CD4-positive, alpha-beta T cell treated with Interleukin-21 for 1 hour (primary cell): ENCODE measurements around the gene GFI1B.

Source experiments
- DNase-seq: peaks from one replicate; pipeline ENCODE4 v3.0.0-alpha.2; 2020

GFI1B gene

DNA sequence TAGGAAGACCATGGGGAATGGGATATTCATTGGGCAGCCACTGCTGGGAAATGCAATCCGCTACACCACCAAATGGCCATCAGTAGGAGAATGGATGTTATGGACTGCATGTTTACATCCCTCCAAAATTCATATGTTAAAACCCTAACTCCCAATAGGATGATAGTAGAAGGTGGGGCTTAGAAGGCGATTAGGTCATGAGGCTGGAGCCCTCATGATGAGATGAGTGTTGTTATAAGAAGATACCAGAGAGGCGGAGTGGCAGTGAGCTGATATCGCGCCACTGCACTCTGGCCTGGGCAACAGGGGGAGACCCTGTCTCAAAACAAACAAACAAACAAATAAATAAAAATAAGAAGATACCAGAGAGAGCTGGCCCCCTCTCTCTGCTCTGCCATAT lies 36.2 kb downstream of the GFI1B start:
- no peak for DNase-seq

DNA sequence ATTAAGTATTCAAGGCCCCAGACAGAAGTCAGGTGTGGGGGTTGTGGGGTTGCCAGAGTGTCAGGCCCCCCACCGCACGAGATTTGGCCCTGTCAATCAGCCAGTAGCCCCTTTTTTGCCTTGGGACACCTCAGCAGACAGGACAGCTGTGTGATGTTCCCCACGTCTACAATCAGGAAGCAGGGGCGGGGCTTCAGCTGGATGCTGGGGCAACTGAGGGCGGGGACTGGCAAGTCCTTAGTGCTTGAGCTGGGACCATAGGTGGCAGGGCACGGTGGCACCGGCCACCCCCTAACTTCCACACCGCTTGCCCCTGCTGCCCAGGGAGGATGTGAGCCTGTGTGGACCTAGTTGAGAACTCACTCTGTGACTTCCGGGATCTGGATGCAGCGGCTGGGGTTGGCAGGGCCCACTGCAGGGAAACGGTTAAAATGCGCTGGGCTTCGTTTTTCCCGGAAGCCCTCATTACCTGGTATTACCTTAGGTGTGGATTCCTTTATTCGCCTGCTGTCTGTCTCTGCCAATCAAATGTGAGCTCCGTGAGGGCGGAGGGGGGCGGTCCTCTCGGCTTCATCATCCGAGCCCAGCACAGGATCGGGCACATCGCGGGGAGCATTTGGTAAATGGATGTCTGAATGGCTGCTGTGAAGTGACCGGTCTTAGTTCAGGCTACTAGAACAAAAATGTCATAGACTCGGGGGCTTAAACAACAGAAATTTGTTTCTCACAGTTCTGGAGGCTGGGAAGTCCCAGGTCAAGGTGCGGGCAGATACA lies 44.8 kb downstream of the GFI1B start:
- peak; percentile 34 for DNase-seq

DNA sequence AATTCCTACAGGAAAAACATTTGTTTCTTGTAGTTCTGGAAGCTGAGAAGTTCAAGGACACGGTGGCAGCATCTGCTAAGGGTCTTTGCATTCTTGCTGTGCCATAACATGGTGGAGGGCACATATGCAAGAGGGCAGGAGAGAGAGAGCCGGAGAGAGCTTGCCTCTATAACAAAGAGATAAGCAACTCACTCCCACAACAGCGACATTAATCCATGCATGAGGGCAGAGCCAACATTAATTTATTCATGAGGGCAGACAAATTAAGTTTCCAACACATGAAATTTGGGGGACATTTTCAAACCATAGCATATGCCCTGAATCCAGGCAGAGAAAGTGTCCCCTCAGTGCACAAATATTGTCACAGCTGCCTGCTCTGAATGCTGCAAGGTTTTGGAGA lies 47.9 kb downstream of the GFI1B start:
- no peak for DNase-seq

DNA sequence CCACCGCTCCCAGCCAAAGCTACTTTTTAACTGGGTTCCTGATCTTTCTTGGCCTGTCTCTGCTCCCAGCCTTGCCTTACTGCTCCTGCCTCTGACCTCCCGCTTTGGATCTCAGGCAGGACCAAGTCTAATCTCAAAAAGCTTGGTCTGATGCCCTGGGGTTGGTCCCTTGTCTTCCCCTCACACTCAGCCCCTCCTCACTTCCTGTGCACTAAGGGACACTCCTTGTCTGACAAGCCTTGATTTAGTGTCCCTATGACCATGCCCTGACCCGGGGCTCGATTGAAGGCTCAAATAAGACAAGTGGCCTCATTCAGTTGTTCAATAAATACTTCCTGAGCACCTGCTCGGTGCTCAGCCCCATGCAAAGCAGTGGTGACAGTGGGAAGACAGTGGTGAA lies 48.6 kb downstream of the GFI1B start:
- no peak for DNase-seq

DNA sequence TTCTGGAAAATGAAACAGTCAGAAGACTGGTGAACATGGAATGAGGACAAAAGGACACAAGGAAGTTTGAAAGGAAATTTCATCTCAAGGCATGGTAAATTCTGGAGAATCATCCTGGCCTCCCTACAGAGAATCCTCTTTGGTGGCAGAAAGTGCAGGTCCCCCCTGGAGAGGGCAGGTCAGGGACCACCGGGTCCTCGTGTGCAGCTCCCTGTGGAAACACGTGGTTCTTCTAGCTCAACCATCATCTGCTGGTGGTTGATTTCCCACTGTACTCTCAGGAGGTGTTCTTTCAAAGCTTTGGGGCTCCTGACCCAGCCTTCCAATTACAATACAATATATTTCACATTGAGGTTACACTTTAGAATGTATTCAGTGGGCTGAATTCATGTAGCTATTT lies 49.7 kb downstream of the GFI1B start:
- DNase-seq = no peak

DNA sequence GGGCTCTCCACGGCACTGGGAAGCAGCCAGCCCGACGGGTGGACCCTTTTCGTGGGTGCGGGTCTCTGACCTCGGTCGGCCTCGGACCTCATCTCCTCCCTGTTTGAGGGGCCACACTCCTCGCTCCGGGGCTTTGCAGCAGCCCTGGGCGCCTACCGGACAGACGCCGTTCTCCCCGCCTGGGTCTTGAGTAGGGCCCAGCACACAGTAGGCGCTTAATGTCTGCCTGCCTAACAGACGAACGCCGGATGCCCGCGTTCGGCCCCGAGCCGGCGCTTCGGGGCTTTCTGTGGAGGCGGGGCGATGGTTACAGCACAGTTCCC lies 51.5 kb downstream of the GFI1B start:
- DNase-seq = no peak

DNA sequence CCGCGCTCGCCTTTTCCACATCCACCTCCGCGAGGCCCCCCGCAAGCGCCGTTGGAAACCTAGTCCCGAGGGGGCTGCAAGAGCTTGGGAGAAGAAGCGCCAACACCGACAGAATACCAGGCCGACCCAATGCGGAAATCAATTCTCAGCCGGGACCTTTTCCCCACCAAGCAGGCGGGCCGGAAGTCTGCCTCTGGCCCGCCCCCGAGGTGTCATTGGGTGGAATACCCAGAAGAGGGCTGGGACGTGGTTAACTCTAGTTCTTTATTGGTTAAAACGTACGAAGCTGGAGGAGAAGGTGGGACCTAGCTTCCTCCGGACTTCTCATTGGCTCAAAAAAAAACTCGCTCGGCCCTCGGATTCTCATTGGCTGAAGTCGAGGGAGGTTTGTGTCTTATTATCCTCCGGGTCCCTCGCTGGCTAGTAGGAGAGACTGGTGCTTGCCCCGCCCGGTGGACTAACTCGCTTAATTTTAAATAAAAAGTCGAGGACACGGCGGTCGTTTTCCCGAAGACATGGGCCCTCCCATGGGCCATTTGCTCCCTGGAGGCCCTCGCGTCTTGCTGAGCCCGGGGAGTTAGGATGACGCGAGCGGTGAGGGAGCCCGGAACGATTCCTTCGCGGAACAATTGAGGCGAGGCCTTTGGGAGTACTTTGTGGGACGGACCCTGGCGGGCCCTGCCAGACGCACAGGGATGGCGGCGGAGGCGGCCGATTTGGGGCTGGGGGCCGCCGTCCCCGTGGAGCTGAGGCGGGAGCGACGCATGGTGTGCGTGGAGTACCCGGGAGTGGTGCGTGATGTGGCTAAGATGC lies 52.0 kb downstream of the GFI1B start, which contains the start of gene GTF3C5:
TSS of gene GTF3C5 (plus strand) at position 681 of the 813 bp plus-strand sequence. CDS start at position 696, 15 bp downstream.
- peak; percentile 97 for DNase-seq

DNA sequence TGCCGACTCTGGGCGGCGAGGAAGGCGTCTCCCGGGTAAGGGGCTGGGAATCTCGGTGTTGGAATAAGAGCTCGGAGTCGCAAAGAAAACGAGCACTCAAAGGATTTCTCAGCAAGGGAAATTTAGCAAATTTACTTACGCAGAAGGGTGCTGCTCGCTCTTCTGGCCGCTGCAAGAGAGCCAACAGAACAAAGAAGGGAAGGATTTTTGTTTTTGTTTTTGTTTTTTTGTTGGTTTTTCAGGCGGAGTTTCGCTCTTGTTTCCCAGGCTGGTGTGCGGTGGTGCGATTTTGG lies 52.6 kb downstream of the GFI1B start:
- DNase-seq = no peak

DNA sequence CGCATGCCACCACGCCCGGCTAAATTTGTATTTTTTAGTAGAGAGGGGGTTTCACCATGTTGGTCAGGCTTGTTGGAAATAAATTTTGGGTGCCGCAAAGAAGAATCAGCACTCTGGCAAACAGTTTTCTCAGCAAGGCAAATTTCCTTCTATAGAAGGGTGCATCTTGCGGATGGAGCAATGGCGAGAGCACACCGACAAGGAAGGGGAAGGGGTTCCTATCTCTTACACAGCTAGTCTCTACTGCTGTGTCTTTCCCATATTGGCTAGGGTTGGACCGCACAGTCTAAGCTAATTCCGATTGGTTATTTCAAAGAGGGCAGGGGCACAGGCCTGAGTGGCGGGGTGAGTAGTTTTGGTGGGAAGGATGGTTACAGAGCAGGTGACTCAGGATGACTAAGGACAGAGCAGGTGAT lies 53.0 kb downstream of the GFI1B start:
- DNase-seq = no peak

DNA sequence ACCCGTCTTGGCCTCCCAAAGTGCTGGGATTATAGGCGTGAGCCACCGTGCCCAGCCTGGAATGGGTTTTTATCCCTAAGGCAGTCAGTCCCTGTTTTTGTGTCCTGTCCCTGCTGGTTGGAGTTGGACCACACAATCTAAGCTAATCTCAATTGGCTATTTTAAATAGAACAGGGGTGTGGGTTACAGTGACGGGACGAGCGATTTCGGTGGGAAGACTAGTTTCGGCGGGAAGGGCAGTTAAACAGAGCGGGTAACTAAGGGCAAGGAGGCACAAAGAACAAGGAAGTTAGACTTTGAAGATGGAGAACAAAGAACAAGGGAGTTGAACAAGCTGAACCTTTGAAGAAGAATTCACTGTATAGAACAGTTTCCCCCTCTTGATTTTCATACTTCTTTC lies 53.7 kb downstream of the GFI1B start:
- DNase-seq = no peak

DNA sequence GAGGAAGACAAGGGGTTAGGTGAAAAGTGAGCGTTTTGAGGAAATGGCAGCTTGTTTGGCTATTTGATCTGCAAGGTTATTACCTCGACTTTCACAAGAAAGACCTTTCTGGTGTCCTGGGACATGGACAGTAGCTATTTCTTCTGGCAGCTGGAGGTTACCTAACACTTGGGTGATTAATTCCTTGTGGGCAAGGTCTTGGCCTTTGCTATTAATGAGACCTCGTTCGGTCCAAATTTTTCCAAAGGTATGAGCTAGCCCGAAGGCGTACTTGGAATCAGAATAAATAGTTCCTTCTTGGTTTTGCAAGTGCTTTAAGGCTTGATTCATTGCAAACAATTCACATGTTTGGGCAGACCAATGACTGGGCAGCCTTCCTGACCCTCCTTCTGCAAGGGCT lies 57.2 kb downstream of the GFI1B start:
- DNase-seq = no peak

DNA sequence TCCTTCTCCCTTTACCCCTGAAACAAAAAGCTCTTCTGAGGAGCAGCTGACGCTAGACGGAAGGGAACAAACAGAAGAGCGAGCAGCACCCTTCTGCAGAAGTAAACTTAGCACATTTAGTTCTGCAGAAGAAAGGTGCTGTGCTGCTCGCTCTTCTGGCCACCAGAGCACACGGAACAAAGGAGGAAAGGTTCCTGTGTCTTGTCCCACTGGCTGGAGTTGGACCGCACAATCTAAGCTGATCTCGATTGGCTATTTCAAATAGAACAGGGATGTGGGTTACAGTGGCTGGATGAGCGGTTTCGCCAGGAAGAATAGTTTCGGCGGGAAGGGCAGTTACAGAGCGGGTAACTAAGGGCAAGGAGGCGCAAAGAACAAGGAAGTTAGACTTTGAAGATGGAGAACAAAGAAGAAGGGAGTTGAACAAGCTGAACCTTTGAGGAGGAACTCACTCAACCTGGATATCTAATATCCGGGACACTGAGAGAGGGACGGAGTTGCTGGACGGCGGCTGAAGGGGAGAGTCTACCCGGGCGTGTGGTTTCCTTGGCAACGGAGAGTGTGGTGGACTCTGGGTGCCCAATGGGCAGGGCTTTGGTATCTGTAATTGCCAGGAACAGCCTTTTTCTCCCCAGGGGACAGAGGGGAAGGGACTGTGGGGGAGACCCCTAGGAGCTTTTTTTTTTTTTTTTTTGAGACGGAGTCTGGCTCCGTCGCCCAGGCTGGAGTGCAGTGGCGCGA lies 59.5 kb downstream of the GFI1B start:
- DNase-seq = no peak

DNA sequence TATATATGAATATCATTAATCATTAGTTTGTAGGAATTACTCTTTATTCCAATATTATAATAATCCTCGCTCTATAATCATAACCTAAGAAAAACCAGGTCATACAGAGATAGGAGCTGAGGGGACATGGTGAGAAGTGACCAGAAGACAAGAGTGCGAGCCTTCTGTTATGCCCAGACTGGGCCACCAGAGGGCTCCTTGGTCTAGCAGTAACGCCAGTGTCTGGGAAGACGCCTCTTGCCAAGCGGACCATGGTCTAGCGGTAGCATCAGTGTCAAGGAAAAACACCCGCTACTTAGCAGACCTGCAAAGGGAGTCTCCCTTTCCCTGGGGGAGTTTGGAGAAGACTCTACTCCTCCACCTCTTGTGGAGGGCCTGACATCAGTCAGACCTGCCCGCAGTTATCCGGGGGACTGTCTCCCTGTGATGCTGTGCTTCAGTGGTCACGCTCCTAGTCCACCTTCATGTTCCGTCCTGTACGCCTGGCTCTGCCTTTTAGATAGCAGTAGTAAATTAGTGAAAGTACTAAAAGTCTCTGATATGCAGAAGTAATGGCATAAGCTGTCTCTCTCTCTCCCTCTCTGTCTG lies 62.5 kb downstream of the GFI1B start:
- DNase-seq = peak; percentile 40
